ENCODE data around the gene LCOR. TPM values are rescaled to one million over a fixed set of nuclear protein-coding genes. Genes with fewer than 3 reads are reported as not detected.
"Not testable (repeated sequence)": the region's sequence is repeated elsewhere in the genome, so short reads cannot be mapped to it uniquely, and the experiment has no call there.

LCOR gene
- total RNA-seq, 2 donors from 2014 or later: 36.9 to 43.3 TPM

DNA sequence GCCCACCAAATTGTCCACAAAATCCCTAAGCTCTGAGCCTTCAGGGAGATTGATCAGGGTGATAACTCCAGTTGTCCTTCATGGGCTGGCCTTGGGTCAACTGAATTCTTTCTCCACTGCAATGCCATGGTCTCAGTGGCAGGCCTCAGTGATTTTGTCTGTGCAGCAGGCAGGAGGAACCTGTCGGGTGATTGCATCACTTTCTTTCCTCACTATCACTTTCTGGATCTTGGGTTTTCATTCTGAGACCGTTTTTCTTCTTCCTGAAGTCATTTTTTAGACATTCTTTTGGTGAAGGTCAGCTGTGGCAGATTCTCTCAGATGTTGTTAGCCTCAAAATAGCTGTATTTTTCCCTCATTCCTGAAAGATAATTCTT lies 28.8 kb upstream of the LCOR start:
- peaks cover 2% of the 10 kb centered on the region for H3K27me3 Mint-ChIP-seq (ENCODE audit: insufficient read depth)
- no peaks in the 10 kb centered on the region for H3K36me3 ChIP-seq (ENCODE audit: control insufficient read depth, insufficient read depth, low read length)
- H3K27me3 ChIP-seq (ENCODE audit: control insufficient read depth, insufficient read depth, low read length, poor library complexity, severe bottlenecking): no peaks in the 10 kb centered on the region
- H3K9me3 ChIP-seq (ENCODE audit: control insufficient read depth, low read length): peaks cover 12% of the 10 kb centered on the region
- no peak overlapping the region for H3K9ac ChIP-seq (ENCODE audit: extremely low read depth, low read length, poor library complexity, severe bottlenecking)
- H3K36me3 Mint-ChIP-seq (ENCODE audit: low read depth): peaks cover 3% of the 10 kb centered on the region
- H3K4me3 ChIP-seq (ENCODE audit: low read length): no peak overlapping the region
- no peak overlapping the region for H3K27ac ChIP-seq (ENCODE audit: low read depth, low read length)
- TF ChIP-seq, protein P1, sequence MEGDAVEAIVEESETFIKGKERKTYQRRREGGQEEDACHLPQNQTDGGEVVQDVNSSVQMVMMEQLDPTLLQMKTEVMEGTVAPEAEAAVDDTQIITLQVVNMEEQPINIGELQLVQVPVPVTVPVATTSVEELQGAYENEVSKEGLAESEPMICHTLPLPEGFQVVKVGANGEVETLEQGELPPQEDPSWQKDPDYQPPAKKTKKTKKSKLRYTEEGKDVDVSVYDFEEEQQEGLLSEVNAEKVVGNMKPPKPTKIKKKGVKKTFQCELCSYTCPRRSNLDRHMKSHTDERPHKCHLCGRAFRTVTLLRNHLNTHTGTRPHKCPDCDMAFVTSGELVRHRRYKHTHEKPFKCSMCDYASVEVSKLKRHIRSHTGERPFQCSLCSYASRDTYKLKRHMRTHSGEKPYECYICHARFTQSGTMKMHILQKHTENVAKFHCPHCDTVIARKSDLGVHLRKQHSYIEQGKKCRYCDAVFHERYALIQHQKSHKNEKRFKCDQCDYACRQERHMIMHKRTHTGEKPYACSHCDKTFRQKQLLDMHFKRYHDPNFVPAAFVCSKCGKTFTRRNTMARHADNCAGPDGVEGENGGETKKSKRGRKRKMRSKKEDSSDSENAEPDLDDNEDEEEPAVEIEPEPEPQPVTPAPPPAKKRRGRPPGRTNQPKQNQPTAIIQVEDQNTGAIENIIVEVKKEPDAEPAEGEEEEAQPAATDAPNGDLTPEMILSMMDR (conservative IDR thresholded peaks at IDR 0.05): no peak
- no peaks in the 10 kb centered on the region for H3K4me1 ChIP-seq (ENCODE audit: control insufficient read depth, insufficient read depth, low read length)
- no peak for DNase-seq
- H3K4me3 Mint-ChIP-seq: no peak overlapping the region
- 74 to 100% methylated on average over 1 to 2 of the region's 2 CpGs for whole genome bisulfite sequencing, 2 experiments (ENCODE audit: insufficient coverage in 1 of 2, insufficient read length in 1 of 2)
- no peak overlapping the region for H3K27ac Mint-ChIP-seq
- H3K9me3 Mint-ChIP-seq: peaks cover 14% of the 10 kb centered on the region
- peaks cover 5% of the 10 kb centered on the region for H3K4me1 Mint-ChIP-seq

DNA sequence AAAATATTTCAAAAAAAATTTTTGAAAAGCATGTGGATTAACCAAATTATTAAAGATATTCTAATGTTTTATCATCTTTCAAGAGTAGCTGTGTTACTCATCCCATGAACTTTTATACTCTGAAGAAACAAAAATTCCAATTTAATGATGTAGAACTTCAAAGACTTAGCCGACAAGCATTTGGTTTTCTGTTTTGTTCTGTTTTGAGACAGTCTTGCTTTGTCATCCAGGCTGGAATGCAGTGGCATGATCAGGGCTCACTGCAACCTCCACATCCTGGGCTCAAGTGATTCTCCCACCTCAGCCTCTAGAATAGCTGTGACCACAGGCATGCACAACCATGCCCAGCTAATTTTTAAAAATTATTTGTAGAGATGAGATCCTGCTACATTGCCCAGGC lies 17.8 kb upstream of the LCOR start:
- DNase-seq: no peak
- H3K9ac ChIP-seq (ENCODE audit: extremely low read depth, low read length, poor library complexity, severe bottlenecking): no peak overlapping the region
- Mint-ChIP-seq H3K27ac (no peak overlapping the region), H3K9me3 (no peaks in the 10 kb centered on the region), H3K4me1 (no peaks in the 10 kb centered on the region), H3K4me3 (no peak overlapping the region), H3K27me3 (ENCODE audit: insufficient read depth) (peaks cover 3% of the 10 kb centered on the region), H3K36me3 (ENCODE audit: low read depth) (no peaks in the 10 kb centered on the region)
- no peaks in the 10 kb centered on the region for H3K27me3 ChIP-seq (ENCODE audit: control insufficient read depth, insufficient read depth, low read length, poor library complexity, severe bottlenecking)
- 91 to 100% methylated on average over 1 of the region's 1 CpG for WGBS, 2 experiments (ENCODE audit: insufficient coverage in 1 of 2, insufficient read length in 1 of 2)
- H3K27ac ChIP-seq (ENCODE audit: low read depth, low read length): no peak overlapping the region
- no peaks in the 10 kb centered on the region for H3K9me3 ChIP-seq (ENCODE audit: control insufficient read depth, low read length)
- H3K4me1 ChIP-seq (ENCODE audit: control insufficient read depth, insufficient read depth, low read length): no peaks in the 10 kb centered on the region
- TF ChIP-seq, protein P1 (conservative IDR thresholded peaks at IDR 0.05): no peak
- H3K36me3 ChIP-seq (ENCODE audit: control insufficient read depth, insufficient read depth, low read length): no peaks in the 10 kb centered on the region
- no peak overlapping the region for H3K4me3 ChIP-seq (ENCODE audit: low read length)

DNA sequence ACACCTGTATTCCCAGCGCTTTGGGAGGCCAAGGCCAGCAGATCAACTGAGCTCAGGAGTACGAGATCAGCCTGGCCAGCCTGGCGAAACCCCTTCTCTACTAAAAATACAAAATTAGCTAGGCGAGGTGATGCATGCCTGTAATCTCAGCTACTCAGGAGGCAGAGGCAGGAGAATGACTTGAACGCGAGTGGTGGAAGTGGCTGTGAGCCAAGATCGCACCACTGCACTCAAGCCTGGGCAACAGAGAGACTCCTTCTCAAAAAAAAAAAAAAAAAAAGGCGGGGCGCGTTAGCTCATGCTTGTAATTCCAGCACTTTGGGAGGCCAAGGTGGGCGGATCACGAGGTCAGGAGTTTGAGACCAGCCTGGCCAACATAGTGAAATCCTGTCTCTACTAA lies 13.1 kb upstream of the LCOR start:
- H3K27me3 Mint-ChIP-seq (ENCODE audit: insufficient read depth); H3K4me3 ChIP-seq (ENCODE audit: low read length); H3K36me3 Mint-ChIP-seq (ENCODE audit: low read depth); H3K27ac Mint-ChIP-seq; H3K4me1 ChIP-seq (ENCODE audit: control insufficient read depth, insufficient read depth, low read length); H3K27ac ChIP-seq (ENCODE audit: low read depth, low read length); DNase-seq; H3K9me3 Mint-ChIP-seq; H3K36me3 ChIP-seq (ENCODE audit: control insufficient read depth, insufficient read depth, low read length); H3K9ac ChIP-seq (ENCODE audit: extremely low read depth, low read length, poor library complexity, severe bottlenecking); H3K27me3 ChIP-seq (ENCODE audit: control insufficient read depth, insufficient read depth, low read length, poor library complexity, severe bottlenecking); H3K4me1 Mint-ChIP-seq; H3K9me3 ChIP-seq (ENCODE audit: control insufficient read depth, low read length); H3K4me3 Mint-ChIP-seq: not testable (repeated sequence)
- 93 to 94% methylated on average over 5 to 10 of the region's 12 CpGs for WGBS, 2 experiments (ENCODE audit: insufficient coverage in 1 of 2, insufficient read length in 1 of 2)

DNA sequence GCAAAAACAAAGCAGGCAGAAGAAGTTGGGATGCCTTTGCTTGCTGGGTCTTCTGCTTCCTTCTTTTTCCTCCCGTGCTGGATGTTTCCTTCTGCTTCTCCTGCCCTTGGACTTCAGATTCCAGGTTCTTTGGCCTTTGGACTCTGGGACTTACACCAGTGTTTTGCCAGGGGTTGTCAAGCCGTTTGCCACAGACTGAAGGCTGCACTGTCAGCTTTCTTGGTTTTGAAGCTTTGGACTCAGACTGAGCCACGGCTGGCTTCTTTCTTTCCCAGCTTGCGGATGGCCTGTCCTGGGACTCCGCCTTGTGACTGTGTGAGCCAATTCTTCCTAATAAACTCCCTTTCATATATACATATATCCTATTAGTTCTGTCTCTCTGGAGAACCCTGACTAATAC lies 11.3 kb upstream of the LCOR start:
- Mint-ChIP-seq H3K27ac (no peak overlapping the region), H3K36me3 (ENCODE audit: low read depth) (no peaks in the 10 kb centered on the region), H3K9me3 (no peaks in the 10 kb centered on the region), H3K27me3 (ENCODE audit: insufficient read depth) (no peaks in the 10 kb centered on the region), H3K4me3 (no peak overlapping the region), H3K4me1 (no peaks in the 10 kb centered on the region)
- Histone ChIP-seq H3K9me3 (ENCODE audit: control insufficient read depth, low read length) (no peaks in the 10 kb centered on the region), H3K27ac (ENCODE audit: low read depth, low read length) (no peak overlapping the region), H3K36me3 (ENCODE audit: control insufficient read depth, insufficient read depth, low read length) (no peaks in the 10 kb centered on the region), H3K4me3 (ENCODE audit: low read length) (no peak overlapping the region), H3K9ac (ENCODE audit: extremely low read depth, low read length, poor library complexity, severe bottlenecking) (no peak overlapping the region), H3K4me1 (ENCODE audit: control insufficient read depth, insufficient read depth, low read length) (no peaks in the 10 kb centered on the region), H3K27me3 (ENCODE audit: control insufficient read depth, insufficient read depth, low read length, poor library complexity, severe bottlenecking) (no peaks in the 10 kb centered on the region)
- DNase-seq: no peak
- 89 to 96% methylated on average over 5 of the region's 5 CpGs for WGBS, 2 experiments (ENCODE audit: insufficient coverage in 1 of 2, insufficient read length in 1 of 2)
- TF ChIP-seq, protein P1 (conservative IDR thresholded peaks at IDR 0.05): no peak

Data from endodermal cell (in vitro differentiated cells).